GM21825 (cell line): ENCODE results near the gene XCR1.
"Not testable (repeated sequence)": the region's sequence is repeated elsewhere in the genome, so short reads cannot be mapped to it uniquely, and the experiment has no call there.

Experiments used
- ATAC-seq: cut with Tn5 transposase; IDR thresholded peaks from one replicate; pipeline ENCODE4 v1.9.1; 2021; ENCODE audit warnings: mild to moderate bottlenecking, moderate library complexity; ENCODE audit not compliant: unreplicated experiment

XCR1 gene

GRCh38 chr3:46027021-46027705, at the start of gene XCR1:
Gene XCR1, minus strand, starts transcription at chr3:46027483. Its CDS starts 5,536 bp downstream, at chr3:46021947.
- ATAC-seq = no peak

GRCh38 chr3:46076606-46077005, 49.3 kb upstream of the XCR1 start:
- no peak for ATAC-seq

- ATAC-seq = no peak
Observed at GRCh38 chr3:46075816-46076215, 48.5 kb upstream of the XCR1 start.

GRCh38 chr3:46071222-46071858, 44.1 kb upstream of the XCR1 start:
- no peak for ATAC-seq

GRCh38 chr3:46070595-46071093, 43.4 kb upstream of the XCR1 start:
- ATAC-seq = no peak

- ATAC-seq = no peak
Observed at GRCh38 chr3:46068501-46068900, 41.2 kb upstream of the XCR1 start.

- no peak for ATAC-seq
Observed at GRCh38 chr3:46067401-46067800, 40.1 kb upstream of the XCR1 start.

GRCh38 chr3:46065750-46066256, 38.5 kb upstream of the XCR1 start:
- no peak for ATAC-seq

GRCh38 chr3:46065294-46065705, 38.0 kb upstream of the XCR1 start:
- peak; percentile 67 for ATAC-seq

- no peak for ATAC-seq
Observed at GRCh38 chr3:46062679-46063078, 35.4 kb upstream of the XCR1 start.

- no peak for ATAC-seq
Observed at GRCh38 chr3:46061887-46062286, 34.6 kb upstream of the XCR1 start.

- no peak for ATAC-seq
Observed at GRCh38 chr3:46061108-46061720, 33.9 kb upstream of the XCR1 start.

GRCh38 chr3:46060551-46060950, 33.3 kb upstream of the XCR1 start:
- no peak for ATAC-seq

GRCh38 chr3:46059432-46059831, 32.1 kb upstream of the XCR1 start:
- no peak for ATAC-seq

GRCh38 chr3:46058981-46059380, 31.7 kb upstream of the XCR1 start:
- ATAC-seq = no peak

GRCh38 chr3:46057716-46058115, 30.4 kb upstream of the XCR1 start:
- ATAC-seq = no peak

GRCh38 chr3:46056686-46057085, 29.4 kb upstream of the XCR1 start:
- no peak for ATAC-seq

- not testable (repeated sequence) for ATAC-seq
Observed at GRCh38 chr3:46053761-46054515, 26.7 kb upstream of the XCR1 start.

GRCh38 chr3:46053265-46053664, 26.0 kb upstream of the XCR1 start:
- not testable (repeated sequence) for ATAC-seq

- ATAC-seq = no peak
Observed at GRCh38 chr3:46052531-46052930, 25.2 kb upstream of the XCR1 start.

GRCh38 chr3:46049093-46049492, 21.8 kb upstream of the XCR1 start:
- no peak for ATAC-seq
